GM21515 (cell line): ENCODE results near the gene IMMP2L.
"Not testable (repeated sequence)": the region's sequence is repeated elsewhere in the genome, so short reads cannot be mapped to it uniquely, and the experiment has no call there.

Experiments used
- ATAC-seq: cut with Tn5 transposase; IDR thresholded peaks from one replicate; pipeline ENCODE4 v1.9.1; 2021; ENCODE audit not compliant: unreplicated experiment

The IMMP2L gene

DNA sequence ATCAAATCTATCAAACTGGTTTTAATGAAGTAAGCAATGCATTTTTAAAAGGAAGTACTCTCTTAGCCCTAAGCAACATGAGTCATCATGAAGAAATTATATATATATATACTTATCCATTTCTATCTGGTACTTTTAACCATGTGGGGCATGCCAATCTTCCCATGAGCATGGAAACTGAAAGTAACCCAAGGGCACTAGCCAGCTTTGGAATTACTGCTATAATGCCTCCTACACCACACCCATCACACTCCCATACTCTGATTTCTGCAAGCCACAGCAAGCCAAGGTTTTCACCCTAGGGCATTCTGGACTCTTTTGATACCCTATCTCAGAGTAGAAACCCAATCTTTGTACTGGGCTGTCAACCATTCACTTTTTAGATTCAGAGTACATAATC is 204.6 kb downstream of the IMMP2L start:
- ATAC-seq = no peak

DNA sequence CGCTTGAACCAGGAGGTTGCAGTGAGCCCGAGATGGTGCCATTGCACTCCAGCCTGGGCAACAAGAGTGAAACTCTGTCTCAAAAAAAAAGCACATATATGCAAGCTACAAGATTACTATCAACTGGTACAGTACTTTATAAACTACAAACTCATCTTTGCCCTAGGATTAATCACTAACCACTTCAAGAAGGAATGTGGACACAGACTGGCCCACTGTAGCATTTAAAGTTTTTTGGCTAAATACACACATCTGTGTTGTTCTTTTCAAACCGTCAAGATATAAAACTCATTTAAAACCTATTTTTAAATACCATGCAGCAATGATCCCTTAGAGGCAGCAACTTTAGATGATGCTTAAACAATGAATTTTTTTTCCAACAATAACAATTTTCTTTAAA is 205.4 kb downstream of the IMMP2L start:
- ATAC-seq = no peak

DNA sequence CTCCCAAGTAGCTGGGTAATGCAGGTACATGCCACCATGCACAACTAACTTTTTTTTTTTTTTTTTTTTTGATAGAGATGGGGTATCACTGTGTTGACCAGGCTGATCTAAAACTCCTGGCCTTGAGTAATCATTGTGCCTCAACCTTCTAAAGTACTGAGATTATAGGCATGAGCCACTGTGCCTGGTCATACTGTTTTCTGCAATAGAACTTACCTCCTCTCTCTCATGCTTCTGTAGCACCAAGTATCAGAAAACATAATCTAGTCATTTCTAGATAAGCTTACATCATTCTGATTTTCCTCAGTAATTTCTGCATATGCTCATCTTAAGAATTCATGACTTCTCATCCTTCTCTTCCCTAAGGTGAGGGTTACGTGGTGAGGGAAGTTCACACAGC is 210.0 kb downstream of the IMMP2L start:
- no peak for ATAC-seq

DNA sequence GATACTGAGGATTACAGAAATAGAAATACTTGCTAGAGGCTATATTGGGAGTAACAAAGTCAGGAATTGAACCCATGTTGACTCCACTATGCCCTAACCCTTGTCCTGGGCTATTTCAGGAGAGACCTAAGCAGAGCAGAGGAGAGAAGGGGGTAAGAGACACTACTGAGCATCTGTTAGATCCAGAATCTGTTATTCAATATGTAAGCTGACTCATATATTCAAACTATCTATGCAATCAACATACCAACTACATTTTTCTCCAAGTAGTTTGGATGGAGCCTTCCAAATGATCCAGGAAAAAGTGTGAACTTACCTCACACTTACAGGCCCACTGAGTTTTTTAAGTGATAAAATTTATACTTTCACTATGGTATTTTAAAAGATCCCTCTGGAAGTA is 216.1 kb downstream of the IMMP2L start:
- no peak for ATAC-seq

DNA sequence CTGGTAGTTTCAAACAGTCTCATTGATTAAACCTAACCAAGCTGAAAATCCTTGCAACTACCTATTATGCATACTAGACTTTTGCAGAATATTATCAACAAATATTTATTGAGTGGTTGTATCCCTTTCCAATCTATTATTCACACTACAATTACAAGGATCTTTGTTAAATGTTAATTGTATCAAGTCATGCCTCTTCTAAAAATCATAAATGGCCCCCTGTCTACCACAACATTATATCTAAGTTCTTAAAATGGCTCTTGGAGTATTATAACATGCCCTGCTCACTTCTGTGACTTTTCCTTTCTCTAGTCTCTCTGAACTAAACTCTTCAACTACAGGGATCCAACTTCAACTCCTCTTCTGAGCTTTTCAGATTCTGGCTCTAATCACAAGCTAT is 219.3 kb downstream of the IMMP2L start:
- no peak for ATAC-seq

DNA sequence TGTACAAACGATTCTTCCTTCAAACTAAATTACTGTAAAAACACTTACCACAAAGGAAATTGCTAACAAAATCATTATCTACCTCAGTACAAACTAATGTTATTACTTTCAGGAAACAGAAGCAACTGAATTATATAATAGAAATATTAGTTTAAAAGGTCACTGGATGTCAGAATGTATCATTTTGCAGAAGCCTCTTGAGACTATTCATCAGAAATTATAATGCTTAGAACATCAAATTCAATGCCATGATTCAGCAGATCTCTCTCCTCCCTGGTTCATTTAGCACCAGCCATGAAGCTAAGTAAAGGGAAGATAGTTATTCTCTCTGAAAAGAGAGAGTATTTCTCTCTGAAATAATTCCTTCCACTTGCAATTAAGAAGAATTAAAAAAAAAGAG is 223.3 kb downstream of the IMMP2L start:
- no peak for ATAC-seq

DNA sequence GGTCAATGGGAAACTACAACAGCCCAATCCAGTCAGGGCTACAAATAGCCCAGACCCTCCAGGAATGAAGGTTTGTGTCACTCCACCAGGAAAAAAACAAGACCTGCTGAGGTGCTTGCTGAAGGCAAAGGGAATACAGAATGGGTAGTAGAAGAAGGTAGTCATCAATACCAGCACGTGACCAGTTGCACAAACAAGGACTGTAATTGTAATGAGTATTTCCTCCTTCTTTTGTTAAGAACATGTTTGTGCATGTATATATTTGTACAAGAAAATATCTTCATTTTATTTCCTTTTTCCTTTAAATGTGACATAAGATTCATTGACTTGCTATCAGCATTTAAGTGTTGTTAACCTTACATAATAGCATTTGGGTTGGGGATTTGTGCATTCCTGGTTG is 229.3 kb downstream of the IMMP2L start:
- no peak for ATAC-seq

DNA sequence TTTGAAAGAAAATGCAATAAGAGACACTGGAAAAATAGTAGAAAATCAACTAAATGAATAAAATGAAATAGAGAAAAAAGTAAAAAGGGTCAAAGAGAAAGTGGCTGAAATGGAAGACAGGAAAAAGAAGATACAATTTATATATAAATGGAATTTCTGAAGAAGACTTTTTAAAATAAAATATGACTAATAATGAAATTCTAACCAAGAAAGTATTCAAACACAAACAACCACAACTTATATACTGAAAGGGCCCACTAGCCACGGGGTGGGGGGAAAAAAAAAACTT is 232.1 kb downstream of the IMMP2L start:
- no peak for ATAC-seq

DNA sequence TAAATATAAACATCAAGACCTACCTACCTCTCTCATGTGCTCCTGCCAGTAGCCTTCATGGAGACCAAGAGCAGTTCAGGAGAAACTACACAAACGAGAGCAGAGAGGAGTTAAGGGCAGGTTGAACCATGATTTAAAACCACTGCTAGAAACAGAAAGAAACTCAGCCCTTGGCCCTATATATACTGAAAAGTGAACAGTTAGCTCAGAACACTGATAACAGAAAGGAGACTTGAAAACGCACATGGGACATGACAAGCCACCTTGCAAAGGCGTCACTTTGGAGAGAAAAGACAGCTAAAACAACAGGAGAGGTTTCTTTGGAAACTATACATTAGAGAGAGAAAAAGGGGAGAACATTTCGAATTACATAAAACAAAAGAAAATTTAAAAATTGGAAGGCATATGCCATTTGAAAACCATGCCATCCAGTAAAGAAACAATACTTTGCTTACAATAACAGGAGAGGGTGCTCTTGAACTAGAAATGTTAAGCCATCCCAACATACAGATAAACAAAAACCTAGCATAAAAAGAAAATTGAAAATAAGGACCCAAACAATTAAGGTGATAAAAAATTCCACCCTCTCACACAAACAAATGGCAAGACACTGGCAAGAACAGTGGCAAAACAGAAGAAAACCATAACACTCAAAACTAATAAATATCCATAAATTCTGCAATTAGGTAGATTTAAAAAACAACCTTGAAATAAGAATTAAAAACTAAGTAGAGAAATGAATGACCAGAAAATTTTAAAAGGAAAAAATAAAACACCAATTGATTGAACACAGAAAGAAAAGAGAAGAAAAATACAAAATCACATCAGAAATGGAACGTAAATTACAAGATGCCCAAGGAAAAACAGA is 232.7 kb downstream of the IMMP2L start:
- ATAC-seq = peak; percentile 57

DNA sequence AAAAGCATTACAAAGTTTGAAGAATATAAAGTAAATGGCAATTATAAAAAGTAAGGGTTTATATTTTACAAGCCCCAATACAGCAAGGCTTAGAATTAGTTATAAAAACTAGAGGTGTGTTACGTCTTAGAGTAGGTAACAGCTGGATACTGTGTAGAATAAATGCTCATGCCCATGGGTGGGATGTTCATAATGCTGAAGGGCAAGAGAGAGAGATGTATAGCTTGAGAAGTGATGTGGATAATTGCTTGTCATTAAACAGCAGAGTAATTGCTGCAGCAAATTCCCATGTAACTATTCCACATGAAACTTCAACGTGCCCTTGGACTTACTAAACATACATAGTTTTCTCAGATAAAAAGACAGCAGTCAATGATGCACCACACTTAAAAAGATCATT is 233.8 kb downstream of the IMMP2L start:
- ATAC-seq = no peak

DNA sequence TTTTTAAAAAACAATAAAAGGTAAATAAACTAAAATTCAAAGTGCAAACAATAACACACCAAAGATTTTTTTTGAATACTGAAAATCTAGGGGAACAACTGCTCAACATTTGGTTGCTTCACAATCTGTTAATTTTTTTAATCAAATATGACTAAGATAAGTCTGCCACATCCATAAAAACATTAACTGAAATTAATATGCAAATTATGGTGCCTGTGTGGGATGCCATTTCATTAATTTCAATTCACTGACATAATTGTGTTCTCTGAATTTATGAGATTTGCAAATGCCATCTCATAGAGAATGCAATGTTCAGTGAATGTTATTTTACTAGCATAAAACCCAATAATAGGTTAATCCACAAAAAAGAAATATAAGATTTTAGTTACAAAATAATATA is 237.5 kb downstream of the IMMP2L start:
- ATAC-seq = no peak

DNA sequence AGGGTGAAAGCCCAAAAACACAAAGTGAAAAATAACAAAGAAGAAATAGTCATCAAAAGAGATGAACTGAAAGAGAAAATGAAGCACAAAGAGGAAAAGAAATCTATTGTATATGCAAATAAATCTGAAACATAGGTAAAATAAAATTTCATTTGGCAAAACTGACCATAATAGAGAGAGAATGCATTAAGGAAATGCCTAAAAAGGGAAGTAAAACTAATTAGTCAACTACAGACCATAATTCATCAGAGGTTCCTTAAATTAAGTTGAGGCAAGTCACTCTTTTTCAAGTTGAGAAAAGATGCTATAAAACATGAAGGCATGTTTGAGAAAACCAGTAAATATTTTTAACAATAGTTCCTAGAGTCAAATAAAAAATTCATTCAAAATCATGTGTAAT is 238.1 kb downstream of the IMMP2L start:
- peak; percentile 70 for ATAC-seq

DNA sequence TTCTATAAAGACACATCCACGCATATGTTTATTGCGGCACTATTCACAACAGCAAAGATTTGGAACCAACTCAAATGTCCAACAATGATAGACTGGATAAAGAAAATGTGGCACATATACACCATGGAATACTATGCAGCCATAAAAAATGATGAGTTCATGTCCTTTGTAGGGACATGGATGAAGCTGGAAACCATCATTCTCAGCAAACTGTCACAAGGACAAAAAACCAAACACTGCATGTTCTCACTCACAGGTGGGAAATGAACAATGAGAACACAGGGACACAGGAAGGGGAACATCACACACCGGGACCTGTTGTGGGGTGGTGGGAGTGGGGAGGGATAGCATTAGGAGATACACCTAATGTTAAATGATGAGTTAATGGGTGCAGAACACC is 238.6 kb downstream of the IMMP2L start:
- ATAC-seq = not testable (repeated sequence)

DNA sequence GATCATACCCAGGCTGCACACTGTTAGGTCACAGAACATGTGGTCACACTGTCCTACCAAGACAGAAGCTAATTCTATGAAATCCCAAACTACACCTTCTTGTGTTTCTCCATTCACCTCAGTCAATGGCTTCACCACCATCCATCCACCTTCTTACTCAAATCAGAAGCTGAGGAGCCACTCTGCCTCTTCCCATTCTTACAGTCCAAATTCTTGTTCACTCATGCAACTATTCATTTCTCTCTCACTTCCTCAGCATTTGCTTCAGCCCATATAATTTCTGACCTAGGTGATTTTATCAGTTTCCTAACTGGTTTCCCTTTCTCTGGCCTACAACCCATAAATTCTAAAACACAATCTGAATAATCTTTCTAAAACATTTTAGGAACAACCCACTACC is 242.2 kb downstream of the IMMP2L start:
- no peak for ATAC-seq

DNA sequence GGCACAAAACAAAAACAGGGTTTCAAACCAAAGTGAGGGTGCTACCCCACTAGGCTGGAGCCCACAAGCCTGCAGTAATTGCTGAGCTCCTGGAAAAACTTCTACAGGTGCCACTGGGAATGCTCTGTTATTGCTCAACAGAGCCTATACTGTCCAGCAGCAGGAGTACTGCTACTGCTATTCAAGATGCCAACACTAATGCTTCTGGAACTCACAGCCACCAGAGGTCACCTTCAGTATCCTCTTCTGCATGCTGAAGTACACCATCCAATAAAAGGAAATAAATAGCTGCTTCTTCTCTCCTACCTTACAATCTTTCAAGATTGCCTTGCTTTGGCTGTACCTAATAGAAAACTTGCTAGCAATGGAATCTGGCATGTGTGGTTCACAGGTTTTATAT is 249.3 kb downstream of the IMMP2L start:
- no peak for ATAC-seq

DNA sequence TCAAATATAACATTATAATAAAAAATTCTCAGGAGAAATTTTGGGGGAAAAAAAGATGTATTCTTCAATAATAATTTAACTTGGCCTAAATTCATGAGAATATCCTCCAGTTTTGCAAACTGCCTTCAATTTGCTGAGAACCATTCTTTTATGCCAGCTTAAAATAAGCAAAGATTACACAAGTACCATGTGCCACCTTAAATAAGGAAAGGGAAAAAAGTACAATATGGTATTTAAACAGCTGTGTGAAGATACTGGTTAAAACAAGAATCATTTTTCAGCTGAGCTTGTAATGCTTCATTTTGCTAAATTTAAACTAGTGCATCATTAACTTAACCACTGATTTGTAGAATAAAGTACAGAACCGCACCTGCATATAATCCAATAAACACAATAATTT is 253.6 kb downstream of the IMMP2L start:
- ATAC-seq = no peak

DNA sequence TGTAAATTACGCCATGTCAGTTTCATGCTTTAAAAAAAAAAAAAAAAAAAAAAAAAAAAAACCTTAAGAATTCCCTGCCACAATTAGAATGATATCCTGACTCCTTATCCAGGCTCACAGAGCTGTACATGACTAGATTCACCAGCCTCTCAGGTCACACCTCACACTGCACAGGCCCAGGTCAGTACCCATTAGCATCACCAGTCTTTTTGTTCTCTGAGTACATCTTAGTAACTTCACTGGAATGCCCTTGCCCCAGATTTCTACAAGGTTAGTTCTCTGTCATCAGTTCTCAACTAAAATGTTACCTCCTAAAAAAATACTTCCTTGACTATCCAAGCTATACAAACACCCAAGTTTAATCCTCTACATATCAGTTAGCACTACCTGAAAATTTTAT is 260.4 kb downstream of the IMMP2L start:
- no peak for ATAC-seq

DNA sequence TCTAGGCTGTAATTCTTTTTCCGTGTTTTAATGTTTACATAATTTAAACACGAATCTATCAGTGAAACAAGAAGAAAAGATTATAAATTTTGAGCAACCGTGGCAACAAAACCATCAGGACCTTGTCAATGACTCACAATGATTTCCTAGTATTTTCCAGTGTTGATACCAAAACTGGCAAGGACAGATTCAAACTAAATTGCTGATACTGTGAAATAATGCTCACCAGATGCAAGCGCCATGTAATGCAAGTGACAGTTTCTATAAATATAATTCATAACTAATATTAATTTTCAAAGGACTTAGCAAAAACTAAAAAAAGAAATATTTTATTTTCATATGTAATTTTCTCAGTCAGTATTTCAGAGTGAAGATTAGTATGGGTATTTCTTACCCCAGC is 267.8 kb downstream of the IMMP2L start:
- ATAC-seq = no peak

DNA sequence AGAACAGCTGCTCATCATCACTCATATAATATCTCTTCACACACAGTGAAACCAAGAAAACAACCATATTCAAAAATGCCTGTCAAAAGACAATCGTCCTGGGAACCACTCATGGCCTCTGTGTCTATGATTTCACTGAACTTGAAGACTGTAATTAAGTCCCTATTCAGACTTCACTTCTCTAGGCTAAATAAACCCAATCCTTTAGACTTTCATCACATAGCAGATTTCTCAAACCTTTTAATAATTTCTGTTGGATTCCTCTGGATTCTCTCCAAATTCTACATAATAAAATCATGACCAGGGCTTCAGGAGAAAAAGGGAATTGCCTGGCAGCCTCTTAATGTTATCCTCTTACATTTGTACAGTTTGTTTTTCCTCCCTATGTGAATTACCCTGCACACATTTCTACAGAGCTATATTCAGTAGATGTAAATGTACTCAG is 270.2 kb downstream of the IMMP2L start:
- no peak for ATAC-seq

DNA sequence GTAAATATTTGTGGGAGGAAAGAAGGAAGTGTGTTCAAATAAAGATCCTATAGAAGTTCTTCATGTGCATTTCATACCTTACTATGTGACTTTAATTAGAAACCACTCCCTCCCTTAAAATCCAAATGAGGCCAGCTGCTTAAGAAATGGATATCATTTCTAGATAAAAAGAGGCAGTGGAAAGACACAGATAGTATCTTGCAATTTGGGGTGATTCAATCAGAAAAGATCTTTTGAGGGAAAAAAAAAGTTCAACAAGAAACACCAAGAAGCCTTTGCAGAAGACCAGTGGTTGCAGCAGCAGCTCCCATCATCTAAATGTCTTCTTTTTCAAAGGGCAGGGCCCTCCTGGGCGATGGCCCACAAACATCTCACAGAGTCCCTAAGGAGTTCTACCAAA is 271.3 kb downstream of the IMMP2L start:
- no peak for ATAC-seq

DNA sequence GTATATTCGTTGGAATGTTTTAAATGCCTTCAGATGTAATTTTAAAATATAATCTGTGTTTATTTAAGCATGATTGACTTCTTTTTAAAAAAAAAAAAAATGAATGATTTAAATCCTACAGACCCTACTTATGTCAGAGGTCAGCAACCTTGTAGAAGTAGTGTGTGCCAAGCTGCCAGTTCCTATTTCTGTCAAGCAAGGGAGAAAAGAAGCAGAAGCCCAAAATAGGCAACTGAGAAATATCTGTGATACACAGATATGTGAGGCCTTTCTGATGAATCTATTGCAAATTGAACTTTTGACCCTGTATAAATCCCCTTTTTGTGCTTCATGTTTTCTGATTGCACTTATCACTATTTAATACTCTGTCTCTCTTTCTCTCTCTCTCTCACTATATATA is 271.9 kb downstream of the IMMP2L start:
- ATAC-seq = no peak

DNA sequence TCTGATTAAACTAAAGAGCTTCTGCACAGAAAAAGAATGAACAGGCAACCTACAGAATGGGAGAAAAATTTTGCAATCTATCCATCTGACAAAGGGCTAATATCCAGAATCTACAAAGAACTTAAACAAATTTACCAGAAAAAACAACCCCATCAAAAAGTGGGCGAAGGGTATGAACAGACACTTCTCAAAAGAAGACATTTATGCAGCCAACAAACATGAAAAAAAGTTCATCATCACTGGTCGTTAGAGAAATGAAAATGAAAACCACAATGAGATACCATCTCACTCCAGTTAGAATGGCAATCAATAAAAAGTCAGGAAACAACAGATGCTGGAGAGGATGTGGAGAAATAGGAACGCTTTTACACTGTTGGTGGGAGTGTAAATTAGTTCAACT is 273.9 kb downstream of the IMMP2L start:
- ATAC-seq = not testable (repeated sequence)

DNA sequence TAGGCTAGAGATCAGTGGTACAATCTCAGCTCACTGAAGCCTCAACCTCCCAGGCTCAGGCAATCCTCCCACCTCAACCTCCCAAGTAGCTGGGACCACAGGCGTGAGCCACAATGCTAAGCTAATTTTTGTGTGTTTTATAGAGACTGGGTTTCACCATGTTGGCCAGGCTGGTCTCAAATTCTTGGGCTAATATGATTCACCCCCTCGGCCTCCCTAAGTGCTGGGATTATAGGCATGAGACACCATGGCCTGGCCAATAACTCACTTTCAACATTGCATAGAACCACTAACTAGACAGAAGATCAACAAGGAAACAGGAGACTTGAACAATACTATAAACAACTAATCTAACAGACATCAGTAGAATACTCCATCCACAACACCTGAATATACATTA is 279.7 kb downstream of the IMMP2L start:
- ATAC-seq = no peak
